DLD1 (cell line): ENCODE results near the gene COMMD9.
"Not testable (repeated sequence)": the region's sequence is repeated elsewhere in the genome, so short reads cannot be mapped to it uniquely, and the experiment has no call there.

Experiments
- in situ Hi-C: cut with HindIII; loops from 2 replicates; pipeline ENCODE4 v1.10.0; 2017; ENCODE audit warnings: low sequenced_read_pairs

The COMMD9 gene

DNA sequence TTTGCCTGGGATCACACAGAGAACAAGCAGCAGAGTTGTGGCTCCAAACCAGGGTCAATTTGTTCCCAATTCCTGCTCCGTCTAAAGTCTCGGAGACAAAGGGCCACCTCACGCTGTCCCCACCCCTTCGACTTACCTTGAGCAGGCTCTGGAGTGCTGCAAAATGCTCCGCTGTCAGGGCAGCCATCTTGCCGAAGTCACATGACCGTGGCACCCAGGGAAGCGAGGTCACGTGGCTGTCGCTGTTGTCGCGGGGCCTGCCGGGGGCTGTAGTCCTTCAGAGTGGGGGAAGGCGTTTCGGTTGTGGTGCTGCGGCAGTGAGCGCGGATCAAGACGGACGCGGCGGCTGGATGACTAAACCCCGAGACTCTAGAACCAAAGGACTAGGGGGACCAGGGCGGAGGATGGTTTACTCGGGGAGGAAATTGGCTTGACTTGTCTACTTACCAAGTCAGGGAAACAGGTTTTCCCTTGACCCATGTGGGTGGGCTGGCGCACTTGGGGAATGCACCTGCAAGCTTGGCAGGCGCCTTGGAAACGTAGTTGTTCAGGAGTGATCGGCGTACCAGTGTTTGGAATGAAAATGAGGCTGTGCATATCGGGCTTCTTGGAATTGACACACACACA, at the start of gene COMMD9:
Gene COMMD9 (minus strand): TSS at position 199 of the 627 bp plus-strand sequence. CDS start 12 bp downstream, at position 187.
- in situ Hi-C loops, result no loop called here

DNA sequence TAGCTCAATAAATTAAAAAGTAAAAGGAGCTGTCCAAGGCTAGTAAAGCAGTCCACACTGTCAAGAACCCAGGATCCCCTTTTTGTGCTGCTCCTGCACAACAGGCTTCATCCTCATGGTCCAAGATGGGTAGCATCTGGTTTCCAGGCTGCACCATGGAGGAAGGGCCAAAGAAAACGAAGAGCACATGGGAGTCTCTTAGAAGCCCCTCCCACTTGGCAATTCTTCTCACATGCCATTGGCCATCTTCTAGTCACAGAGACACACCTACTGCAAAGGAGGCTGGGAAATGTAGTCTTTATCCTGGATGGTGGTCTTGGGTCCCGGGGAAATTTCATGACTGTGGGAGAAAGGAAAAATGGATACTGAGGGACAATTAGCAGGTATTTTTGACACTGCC, 44.7 kb upstream of the COMMD9 start:
- in situ Hi-C loops, result no loop called here

DNA sequence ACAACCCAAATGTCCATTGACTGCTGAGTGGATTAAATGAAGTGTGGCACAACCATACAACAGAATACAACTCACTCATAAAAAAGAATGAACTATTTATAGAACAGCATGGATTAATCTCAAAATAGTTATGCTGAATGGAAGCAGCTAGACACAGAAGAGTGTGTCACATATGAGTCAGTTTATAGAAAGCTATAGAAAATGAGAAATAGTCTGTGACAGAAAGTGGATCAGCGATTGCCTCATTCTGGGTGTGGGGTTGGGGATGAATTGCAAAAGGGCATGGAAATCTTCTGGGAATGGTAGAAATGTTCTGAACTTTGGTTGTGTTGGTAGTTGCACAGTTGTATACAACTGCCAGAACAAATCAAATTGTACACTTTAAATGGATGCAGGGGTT, 44.2 kb upstream of the COMMD9 start:
- in situ Hi-C loops, result no loop called here

DNA sequence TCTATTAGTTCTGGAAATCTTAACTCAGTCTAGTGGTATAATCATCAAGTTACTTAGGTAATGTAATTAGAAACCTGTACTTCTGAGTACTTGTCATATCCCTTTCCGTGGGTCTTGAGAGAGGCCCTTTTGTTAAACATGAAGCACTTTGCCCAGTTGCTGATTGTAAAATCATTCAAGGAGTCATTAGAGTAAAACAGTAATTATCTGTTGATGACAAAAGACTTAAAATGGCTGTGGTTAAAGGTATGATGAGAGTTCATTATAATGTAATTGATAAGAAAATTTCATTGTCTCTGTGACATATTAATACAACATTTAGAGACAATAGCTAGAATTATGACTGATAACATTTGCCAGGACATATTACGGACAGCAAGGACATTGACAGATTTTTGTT, 41.2 kb upstream of the COMMD9 start:
- in situ Hi-C loops, result no loop called here

DNA sequence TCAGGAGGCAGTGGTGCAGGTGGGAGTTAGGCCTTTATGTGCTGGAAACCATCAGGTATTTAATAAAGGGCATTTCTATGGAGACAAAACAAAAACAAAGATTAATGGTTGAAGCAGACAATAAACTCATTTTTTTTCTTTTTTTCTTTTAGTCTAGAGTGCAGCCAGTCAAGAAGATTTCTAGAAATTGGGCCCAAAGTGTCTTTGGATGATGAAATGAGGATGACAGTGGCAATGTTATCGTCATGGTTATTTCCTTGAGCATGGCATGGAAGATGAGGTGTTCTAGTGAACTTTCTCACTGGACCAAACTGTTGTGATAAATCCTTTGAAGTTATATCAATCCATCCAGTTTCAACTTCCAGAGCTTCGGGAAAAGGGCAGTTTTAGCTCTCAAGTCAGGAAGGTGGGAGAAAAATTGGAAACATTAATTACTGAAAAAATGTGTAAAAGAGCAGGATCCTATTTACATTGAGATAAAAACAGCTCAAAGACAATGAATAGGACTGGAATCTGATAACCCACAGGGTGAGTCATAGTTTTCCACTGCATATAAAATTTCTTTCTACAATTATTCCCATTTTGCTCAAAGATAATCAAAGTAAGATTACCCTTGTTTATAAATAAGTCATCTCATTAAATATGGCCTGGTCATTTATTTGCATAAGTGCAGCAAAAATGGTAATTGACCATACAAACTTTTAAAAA, 39.9 kb upstream of the COMMD9 start:
- in situ Hi-C loops, result no loop called here

DNA sequence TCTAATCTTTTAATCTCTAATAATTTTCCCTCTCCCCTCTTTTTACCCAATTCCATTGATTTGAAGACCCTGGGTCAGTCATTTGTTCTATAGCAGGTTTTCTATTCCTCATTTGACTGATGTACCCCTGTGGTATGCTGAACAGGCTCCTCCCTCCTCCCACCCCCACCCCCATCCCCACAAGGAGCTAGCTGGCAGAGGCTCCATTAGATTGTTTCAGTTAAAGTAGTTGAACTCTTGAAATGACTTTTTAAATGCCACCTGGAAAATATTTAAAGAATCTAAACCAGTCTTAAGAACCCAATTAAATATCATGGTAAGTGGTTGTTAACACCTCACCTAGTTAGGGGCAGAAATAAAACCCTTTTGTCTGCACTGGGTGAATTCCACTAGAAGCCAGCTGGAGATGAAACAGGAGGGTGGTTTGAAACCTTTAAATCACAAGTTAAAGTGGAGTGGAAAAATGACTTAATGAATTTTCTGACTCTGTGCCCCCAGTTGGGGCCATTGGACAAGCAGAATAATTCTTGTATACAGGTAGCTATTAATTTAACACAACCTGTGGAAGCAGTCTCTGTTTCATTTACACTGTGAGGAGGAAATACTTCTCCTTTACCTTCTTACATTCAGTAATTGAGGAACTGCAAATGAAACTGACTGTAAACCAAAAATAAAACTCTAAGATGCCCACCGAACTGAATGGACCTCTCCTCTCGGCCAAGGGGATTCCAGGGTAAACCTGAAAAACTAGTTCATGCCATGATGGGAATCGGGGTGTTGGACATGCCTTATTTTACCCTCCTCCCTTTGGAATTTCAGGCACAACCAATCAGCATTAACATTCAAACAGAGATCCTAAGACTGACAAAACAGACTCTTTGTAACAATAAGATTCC, 37.5 kb upstream of the COMMD9 start:
- in situ Hi-C loops, result no loop called here

DNA sequence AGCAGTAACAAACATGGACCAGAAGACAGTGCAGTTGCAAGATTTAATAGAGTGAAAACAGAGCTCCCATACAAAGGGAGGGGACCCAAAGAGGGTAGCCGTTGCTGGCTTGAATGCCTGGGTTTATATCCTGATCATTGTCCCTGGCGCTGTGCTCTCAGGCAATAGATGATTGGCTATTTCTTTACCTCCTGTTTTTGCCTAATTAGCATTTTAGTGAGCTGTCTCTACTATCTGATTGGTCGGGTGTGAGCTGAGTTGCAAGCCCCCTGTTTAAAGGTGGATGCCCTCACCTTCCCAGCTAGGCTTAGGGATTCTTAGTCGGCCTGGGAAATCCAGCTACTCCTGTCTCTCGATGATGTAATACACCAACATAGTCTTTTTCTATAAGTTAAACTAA, 36.2 kb upstream of the COMMD9 start:
- in situ Hi-C loops, result not testable (repeated sequence)

DNA sequence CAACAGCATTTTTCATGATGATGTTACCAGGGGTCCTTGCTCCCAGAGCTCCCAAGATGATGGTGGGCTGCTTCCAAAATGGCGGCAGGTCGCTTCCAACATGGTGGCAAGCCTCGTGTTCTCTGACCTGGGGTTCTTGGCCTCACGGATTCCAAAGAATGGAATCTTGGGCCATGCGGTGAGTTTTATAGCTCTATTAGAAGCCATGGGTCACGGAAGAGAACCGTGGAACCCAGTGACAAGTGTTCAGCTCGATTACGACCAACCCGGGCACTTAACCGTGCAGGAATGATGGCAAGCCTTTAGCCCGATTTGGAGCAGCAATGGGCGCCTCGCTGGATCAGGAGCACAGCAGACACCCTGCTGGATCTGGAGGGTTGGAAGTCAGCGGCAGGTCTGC, 35.7 kb upstream of the COMMD9 start:
- in situ Hi-C loops, result not testable (repeated sequence)

DNA sequence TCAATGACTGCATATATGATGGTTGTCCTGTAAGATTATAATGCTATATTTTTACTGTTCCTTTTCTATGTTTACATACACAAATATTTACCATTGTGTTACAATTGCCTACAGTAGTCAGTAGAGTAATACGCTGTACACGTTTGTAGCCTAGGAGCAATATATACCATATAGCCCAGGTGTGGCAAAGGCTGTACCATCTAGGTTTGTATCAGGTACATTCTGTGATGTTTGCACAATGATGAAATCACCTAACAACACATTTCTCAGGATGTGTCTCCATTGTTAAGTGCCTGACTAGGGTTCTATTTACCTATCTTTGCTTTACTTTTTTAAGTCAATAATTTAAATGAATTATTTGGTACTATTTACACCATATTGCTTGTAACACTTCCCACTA, 28.8 kb upstream of the COMMD9 start:
- in situ Hi-C loops, result no loop called here

DNA sequence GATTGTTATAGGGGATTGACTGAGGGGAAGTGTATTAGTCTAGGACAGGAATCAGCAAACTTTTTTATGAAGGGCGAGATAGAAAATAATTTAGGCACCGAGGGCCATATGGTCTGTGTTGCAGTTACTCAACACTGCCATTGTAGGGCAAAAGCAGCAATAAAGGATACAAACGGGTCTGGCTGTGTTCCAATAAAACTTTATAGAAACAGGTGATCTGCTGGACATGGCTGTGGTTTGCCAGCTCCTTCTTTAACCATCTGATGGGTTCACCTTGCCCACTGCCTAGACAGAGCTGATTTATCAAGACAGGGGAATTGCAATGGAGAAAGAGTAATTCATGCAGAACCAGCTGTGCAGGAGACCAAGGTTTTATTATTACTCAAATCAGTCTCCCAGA, 26.8 kb upstream of the COMMD9 start:
- in situ Hi-C loops, result no loop called here

DNA sequence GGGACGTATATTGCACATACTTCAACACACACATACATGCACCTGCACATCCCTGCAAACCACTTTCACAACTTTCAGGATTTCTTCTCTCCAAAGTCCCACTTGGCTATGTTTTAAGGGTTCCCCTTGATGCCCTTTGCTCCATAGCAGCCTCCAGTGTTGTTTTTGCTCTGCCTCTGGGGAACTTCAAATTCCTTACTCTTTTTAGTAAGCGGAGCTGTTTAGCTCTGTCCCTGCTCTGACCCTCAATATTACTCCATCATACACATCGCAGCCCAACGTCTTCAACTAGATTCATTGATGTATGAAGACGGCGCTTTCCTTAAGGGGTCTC, 25.2 kb upstream of the COMMD9 start:
- in situ Hi-C loops, result no loop called here

DNA sequence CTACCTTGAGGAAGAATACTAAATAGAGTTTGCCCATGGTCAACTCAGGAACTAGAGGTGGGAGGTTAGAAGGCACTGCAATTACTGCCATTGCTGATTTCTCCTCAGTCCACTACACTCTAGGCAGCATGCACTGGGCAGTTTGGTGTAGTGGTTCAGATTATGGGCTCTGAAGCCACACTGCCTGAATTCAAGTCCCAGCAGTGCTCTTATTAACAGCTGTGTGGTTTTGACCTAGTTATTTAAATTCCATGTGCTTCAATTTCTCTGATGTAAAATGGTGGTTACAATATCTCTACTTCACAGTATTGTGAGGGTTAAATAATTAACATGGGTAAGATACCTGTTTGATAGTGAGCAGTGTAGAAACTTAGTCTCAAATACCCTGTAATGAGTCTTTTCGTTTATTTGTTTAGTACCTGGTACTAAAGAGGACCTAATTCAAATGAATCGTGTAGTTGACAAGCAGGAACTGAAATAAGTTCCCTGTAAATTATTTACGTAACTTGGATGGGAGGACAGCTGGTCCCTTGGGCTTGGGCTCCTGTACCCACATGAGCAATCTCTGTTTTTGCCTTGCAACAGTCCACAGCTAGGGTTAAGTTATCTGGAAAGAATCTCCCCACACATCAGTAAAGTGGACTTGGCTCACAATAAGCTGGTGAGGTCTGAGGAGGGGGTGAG, 24.7 kb upstream of the COMMD9 start:
- in situ Hi-C loops, result no loop called here

DNA sequence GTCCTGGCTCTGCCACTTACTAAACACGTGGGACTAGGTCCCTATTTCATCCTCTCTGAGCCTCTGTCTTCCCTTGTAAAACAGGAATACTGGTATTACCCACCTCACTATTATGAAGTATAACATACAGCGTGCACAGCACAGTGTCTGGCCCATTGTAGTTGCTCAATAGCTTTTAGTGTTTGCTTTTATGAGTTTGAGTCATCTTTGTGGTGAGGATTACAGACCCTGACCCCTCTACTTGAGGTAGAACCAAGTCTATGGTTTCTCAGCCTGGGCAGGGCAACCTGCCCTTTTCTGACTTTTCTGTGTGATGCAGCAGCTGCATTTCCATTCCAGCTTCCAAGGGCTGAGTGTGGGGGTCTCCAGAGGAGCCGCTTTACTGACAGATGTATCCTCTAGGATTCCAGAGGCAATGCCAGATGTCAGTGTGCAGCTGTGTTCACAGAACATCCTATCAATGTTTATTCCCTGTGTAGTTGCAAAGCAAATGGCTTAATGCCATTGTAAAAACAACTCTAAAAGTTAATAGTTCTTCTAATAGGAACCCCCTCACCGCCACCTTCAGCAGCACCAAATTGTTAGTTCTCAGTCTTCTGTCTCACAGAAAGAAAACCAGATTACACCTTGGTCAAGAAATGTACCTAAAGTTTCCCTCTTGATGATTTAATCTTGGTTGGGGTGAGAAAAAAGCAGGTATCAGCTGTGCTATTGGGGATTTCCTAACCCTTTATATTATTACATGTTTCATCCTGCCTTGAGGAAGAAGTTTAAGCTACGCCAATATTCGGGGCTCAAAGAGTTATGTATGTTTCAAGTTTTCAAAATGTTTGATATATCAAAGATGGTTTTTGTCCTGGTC, 23.6 kb upstream of the COMMD9 start:
- in situ Hi-C loops, result no loop called here

DNA sequence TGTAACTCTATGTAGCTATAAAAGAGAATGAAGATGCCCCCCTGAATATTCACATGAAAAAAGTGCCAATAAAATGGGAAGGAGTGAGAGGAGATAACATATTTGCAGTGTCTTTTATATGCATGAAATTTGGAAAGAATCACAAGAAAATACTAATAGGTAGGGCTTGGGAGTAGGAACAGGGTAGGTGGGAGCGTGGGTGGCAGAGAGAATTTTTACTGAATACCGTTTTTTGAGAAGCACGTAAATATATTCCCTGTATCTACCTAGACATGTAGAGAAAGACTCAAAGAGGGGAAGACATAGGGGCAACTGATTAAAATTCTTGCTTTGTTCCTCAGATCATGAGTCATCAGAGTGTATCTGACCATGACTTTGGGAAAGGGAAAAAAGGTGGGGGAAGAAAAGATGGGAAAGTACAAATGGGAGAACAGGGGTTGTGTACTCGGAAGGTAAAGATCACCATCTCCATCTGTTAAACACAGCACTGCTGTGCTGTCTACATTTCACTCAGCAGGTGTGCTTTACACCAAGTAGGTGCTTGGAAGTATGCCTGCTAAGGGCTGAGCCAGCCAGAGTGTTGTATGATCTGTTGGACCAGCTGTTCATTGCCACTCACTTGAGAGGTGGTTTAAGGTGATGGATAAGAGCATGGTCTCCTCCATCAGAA, 22.8 kb upstream of the COMMD9 start:
- in situ Hi-C loops, result no loop called here

DNA sequence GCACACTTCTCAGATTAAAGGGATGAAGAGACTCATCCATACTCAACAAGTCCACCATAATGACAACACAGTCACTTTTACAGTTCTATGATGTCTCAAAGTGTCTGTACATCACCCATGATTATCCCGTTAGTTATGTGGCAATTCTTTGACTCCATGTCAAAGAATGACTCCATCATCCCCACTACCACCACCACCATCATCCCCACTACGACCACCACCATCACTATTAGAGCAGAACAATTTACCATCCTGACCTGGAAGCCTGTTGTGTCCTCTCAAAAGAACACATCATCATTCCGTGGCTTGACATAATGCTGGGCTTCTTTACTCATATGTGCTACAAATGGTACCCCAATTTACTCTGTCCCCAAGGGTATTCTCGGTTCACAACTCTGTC, 20.6 kb upstream of the COMMD9 start:
- in situ Hi-C loops, result no loop called here

DNA sequence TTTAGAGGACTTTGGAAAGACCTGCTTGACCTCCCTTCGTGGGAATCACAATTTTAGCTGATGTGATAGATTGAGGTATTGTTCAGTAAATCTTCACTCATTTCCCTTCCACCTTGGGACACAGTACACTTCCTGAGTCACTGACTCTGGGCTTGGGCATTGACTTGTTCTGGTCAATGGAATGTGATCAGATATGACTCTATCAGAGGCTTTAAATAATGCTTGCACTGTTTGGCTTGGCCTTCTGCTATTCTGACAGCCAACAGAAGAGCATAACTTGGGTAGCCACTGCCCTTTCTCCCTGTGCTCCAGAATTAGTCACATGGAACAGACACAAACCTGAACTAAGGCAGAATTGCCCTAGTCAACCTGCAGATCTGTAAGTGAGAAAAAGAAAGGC, 19.4 kb upstream of the COMMD9 start:
- in situ Hi-C loops, result no loop called here

DNA sequence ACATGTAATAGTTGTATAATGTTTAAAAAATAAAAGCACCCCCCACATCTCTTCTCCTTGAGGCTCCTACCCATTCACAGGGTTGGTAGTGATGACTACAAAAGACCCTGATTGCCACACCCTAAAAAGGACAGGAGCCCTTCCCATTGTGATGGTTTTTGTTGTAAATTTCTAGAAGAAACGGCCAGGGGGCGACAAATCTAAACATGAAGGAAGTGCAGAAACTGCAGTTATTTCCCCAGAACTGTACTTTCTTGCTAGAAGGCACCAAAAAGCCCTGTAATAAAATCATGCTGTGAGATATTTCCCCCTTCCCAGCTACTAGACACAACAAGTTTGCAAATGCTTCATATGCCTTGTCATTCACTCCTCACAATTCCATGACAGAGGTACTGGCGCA, 17.7 kb upstream of the COMMD9 start:
- in situ Hi-C loops, result no loop called here

DNA sequence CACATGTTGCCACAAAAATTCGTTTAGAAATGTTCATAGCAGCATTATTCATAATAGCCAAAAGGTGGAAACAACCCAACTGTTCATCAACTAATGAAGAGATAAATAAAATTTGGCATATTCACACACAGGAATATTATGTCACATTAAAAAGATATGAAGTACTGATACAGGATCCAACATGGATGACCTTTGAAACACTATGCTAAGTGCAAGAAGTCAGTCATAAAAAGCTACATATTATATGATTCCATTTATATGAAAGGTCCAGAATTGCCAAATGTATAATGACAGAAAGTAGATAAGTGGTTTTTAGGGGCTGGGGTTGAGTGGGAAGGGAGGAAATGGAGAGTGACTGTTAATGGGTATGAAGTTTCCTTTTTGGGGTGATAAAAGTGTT, 15.8 kb upstream of the COMMD9 start:
- in situ Hi-C loops, result no loop called here

DNA sequence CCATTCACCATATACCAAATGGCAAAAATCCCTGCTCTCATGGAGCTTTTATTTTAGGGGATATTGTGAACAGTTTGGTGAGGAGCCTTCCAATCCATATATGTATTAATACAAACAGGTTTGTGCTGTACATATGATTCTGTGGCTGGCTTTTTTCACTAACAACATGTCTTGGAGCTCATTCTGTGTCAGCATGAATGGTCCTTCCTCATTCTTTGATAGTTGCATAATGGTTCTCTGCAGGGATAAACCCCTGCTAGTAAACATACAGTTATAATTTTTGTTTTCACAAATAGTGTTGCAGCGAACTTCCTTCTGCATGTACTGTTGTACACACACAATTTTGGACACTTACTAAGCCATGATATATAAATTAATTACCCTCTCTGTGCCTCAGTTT, 15.1 kb upstream of the COMMD9 start:
- in situ Hi-C loops, result no loop called here

DNA sequence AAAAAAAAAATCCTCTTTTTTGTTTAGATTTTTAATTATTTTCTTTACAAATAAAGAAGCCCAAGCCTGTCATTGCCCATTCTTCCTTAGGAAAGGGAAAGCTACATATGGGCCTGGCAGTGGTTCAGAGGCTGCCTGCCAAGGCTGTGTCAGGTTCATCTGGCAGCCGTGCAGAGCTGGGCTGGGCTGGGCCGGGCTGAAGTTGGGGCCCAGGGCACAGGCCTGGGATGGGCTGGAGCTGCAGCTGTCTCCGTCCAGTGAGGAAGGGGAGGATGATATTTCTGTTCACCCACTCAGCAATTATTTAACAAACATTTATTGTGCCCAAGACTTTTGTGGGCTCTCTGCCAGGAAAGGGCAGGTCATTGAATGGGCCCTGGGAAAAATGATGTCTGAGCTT, 11.4 kb upstream of the COMMD9 start:
- in situ Hi-C loops, result no loop called here
